H9 (cell line): ENCODE data around the gene NPHP4. TPM values are rescaled to one million over a fixed set of nuclear protein-coding genes. Genes with fewer than 3 reads are reported as not detected.

Experiments used
- DNase-seq: peaks from one replicate; pipeline ENCODE4 v3.0.0-alpha.2; 2017
- H2AFZ ChIP-seq: one replicate; pipeline ENCODE4 v1.6.1; 2013; ENCODE audit warnings: mild to moderate bottlenecking, low read length, control low read depth, moderate library complexity
- H2AK5ac ChIP-seq: 2 replicates; pipeline ENCODE4 v1.6.1; 2013; ENCODE audit warnings: low read length, control low read depth, mixed read lengths; ENCODE audit not compliant: insufficient read length
- H2BK120ac ChIP-seq: one replicate; pipeline ENCODE4 v1.6.1; 2013; ENCODE audit warnings: low read depth, mild to moderate bottlenecking, low read length, control low read depth, inconsistent platforms; ENCODE audit not compliant: poor library complexity, severe bottlenecking
- H2BK12ac ChIP-seq: 2 replicates; pipeline ENCODE4 v1.6.1; 2013; ENCODE audit warnings: low read length, control low read depth, mixed read lengths, low read depth; ENCODE audit not compliant: insufficient read length
- H2BK15ac ChIP-seq: 2 replicates; pipeline ENCODE4 v1.6.1; 2013; ENCODE audit warnings: low read depth, low read length, control low read depth
- H2BK20ac ChIP-seq: one replicate; pipeline ENCODE4 v1.6.1; 2013; ENCODE audit warnings: low read depth, mild to moderate bottlenecking, low read length, control low read depth, inconsistent platforms; ENCODE audit not compliant: poor library complexity, severe bottlenecking
- H2BK5ac ChIP-seq: 2 replicates; pipeline ENCODE4 v1.6.1; 2013; ENCODE audit warnings: low read length, control low read depth, mixed read lengths; ENCODE audit not compliant: insufficient read length
- H3K14ac ChIP-seq: 2 replicates; pipeline ENCODE4 v1.6.1; 2013; ENCODE audit warnings: low read length, control low read depth; ENCODE audit not compliant: insufficient read depth
- H3K18ac ChIP-seq: 2 replicates; pipeline ENCODE4 v1.6.1; 2013; ENCODE audit warnings: low read depth, mild to moderate bottlenecking, mixed read lengths, low read length, control low read depth; ENCODE audit not compliant: insufficient read length
- H3K23ac ChIP-seq: 2 replicates; pipeline ENCODE4 v1.6.1; 2013; ENCODE audit warnings: low read length, control low read depth, mixed read lengths, low read depth; ENCODE audit not compliant: insufficient read length
- H3K23me2 ChIP-seq: 2 replicates; pipeline ENCODE4 v1.6.1; 2013; ENCODE audit warnings: low read depth, mild to moderate bottlenecking, mixed read lengths, low read length, control low read depth; ENCODE audit not compliant: insufficient read length, poor library complexity, severe bottlenecking
- H3K27ac ChIP-seq: 2 replicates; pipeline ENCODE4 v1.5.1; 2013; ENCODE audit warnings: low read length, control low read depth, mixed read lengths, low read depth; ENCODE audit not compliant: insufficient read length
- H3K27me3 ChIP-seq: 2 replicates; pipeline ENCODE4 v1.6.1; 2013; ENCODE audit warnings: low read length, control low read depth, inconsistent platforms; ENCODE audit not compliant: insufficient read depth
- H3K4ac ChIP-seq: 2 replicates; pipeline ENCODE4 v1.6.1; 2013; ENCODE audit warnings: low read depth, mild to moderate bottlenecking, control low read depth, inconsistent platforms, low read length, moderate library complexity
- H3K4me1 ChIP-seq: 2 replicates; pipeline ENCODE4 v1.6.1; 2013; ENCODE audit warnings: low read length, control low read depth, inconsistent platforms; ENCODE audit not compliant: insufficient read depth
- H3K4me2 ChIP-seq: 2 replicates; pipeline ENCODE4 v1.6.1; 2013; ENCODE audit warnings: low read length, control low read depth, mixed read lengths; ENCODE audit not compliant: insufficient read length, insufficient read depth
- H3K56ac ChIP-seq: 2 replicates; pipeline ENCODE4 v1.6.1; 2013; ENCODE audit warnings: low read depth, mild to moderate bottlenecking, mixed read lengths, low read length, control low read depth; ENCODE audit not compliant: insufficient read length
- H3K79me1 ChIP-seq: 2 replicates; pipeline ENCODE4 v1.6.1; 2013; ENCODE audit warnings: low read depth, mild to moderate bottlenecking, moderate library complexity, low read length, control low read depth, inconsistent platforms; ENCODE audit not compliant: insufficient read depth, poor library complexity, severe bottlenecking
- H3K79me2 ChIP-seq: 2 replicates; pipeline ENCODE4 v1.6.1; 2013; ENCODE audit warnings: low read length, control low read depth, inconsistent platforms; ENCODE audit not compliant: insufficient read depth
- H3K9ac ChIP-seq: 2 replicates; pipeline ENCODE4 v1.6.1; 2013; ENCODE audit warnings: low read length, control low read depth, mixed read lengths; ENCODE audit not compliant: insufficient read length; ENCODE audit errors: extremely low read depth
- H3K9me3 ChIP-seq: one replicate; pipeline ENCODE4 v1.6.1; 2013; ENCODE audit warnings: low read depth, low read length, inconsistent platforms; ENCODE audit not compliant: control insufficient read depth
- H3T11ph ChIP-seq: one replicate; pipeline ENCODE4 v1.6.1; 2013; ENCODE audit warnings: mild to moderate bottlenecking, low read length, control low read depth, inconsistent platforms
- H4K20me1 ChIP-seq: one replicate; pipeline ENCODE4 v1.6.1; 2013; ENCODE audit not compliant: control insufficient read depth, insufficient read length, insufficient read depth
- H4K5ac ChIP-seq: 2 replicates; pipeline ENCODE4 v1.6.1; 2013; ENCODE audit warnings: low read depth, mild to moderate bottlenecking, mixed read lengths, low read length, control low read depth; ENCODE audit not compliant: insufficient read length
- H4K8ac ChIP-seq: replicated peaks from 2 replicates; pipeline ENCODE4 v1.6.1; 2013; ENCODE audit warnings: low read length, control low read depth, mixed read lengths, low read depth; ENCODE audit not compliant: insufficient read length
- H4K91ac ChIP-seq: 2 replicates; pipeline ENCODE4 v1.6.1; 2013; ENCODE audit warnings: low read depth, mild to moderate bottlenecking, moderate library complexity, mixed read lengths, low read length, control low read depth; ENCODE audit not compliant: insufficient read length
- H3K27ac Mint-ChIP-seq, 3 experiments: 2 replicates in 2 of 3; 3 replicates in 1 of 3; pipeline ENCODE4 v1.8.0; 2020 to 2021; ENCODE audit warnings: mixed read lengths in 3 of 3, mild to moderate bottlenecking in 1 of 3, moderate library complexity in 1 of 3
- H3K27me3 Mint-ChIP-seq: 2 replicates; pipeline ENCODE4 v1.8.0; 2021; ENCODE audit warnings: low read depth, mild to moderate bottlenecking, moderate library complexity, mixed read lengths
- H3K36me3 Mint-ChIP-seq, 3 experiments: 2 replicates in 2 of 3; 3 replicates in 1 of 3; pipeline ENCODE4 v1.8.0; 2020 to 2021; ENCODE audit warnings: low read depth in 3 of 3, mixed read lengths in 3 of 3; ENCODE audit not compliant: insufficient read depth in 1 of 3
- H3K4me1 Mint-ChIP-seq, 2 experiments: 2 replicates each; pipeline ENCODE4 v1.8.0; 2020; ENCODE audit warnings: mixed read lengths in 2 of 2
- H3K4me3 Mint-ChIP-seq, 2 experiments: 2 replicates in 1 of 2; 3 replicates in 1 of 2; pipeline ENCODE4 v1.8.0; 2020 to 2021; ENCODE audit warnings: mild to moderate bottlenecking in 2 of 2, mixed read lengths in 2 of 2, moderate library complexity in 1 of 2
- H3K9me3 Mint-ChIP-seq, 2 experiments: 2 replicates in 1 of 2; 3 replicates in 1 of 2; pipeline ENCODE4 v1.8.0; 2020; ENCODE audit warnings: mild to moderate bottlenecking in 2 of 2, mixed read lengths in 2 of 2, moderate library complexity in 1 of 2
- CTCF ChIP-seq: fragments of 200-600 bp; sonication (generic); conservative IDR thresholded peaks from 3 replicates; pipeline ENCODE4 v1.8.0; 2021; ENCODE audit warnings: antibody characterized with exemption, mild to moderate bottlenecking
- WGBS: extraction: QIAGEN DNeasy Blood & Tissue Kit; methylation state at CpG from one replicate; pipeline ENCODE4 v1.1.7; 2013; ENCODE audit warnings: missing lambda C conversion rate, low lambda C conversion rate, mixed read lengths; ENCODE audit not compliant: insufficient read length; ENCODE audit errors: extremely low coverage; 5-methylcytosine and 5-hydroxymethylcytosine counted together
- total RNA-seq: library from RNA; stranded (reverse); gene quantifications from 2 replicates; pipeline ENCODE4 v1.2.1, GENCODE V29; 2021

NPHP4 gene
- total RNA-seq, 1 experiment from 2014 or later, result 17.6 TPM

- no peak overlapping the region for H4K8ac ChIP-seq
- H2BK15ac ChIP-seq, result no peak overlapping the region
- H2BK20ac ChIP-seq, result no peak overlapping the region
- H3K79me1 ChIP-seq, result no peaks in the 10 kb centered on the region
- no peaks in the 10 kb centered on the region for H3K79me2 ChIP-seq
- TF ChIP-seq CTCF, result no peak
- peaks cover 3% of the 10 kb centered on the region for H3K27me3 Mint-ChIP-seq
- no peak overlapping the region for H3T11ph ChIP-seq
- H2AFZ ChIP-seq, result no peak overlapping the region
- DNase-seq, result peak; percentile 17
- H3K27me3 ChIP-seq, result no peaks in the 10 kb centered on the region
- no peak overlapping the region for H2BK12ac ChIP-seq
- no peak overlapping the region for H4K5ac ChIP-seq
- peak overlapping the region; percentile 38 for H3K4me2 ChIP-seq
- no peak overlapping the region for H2BK120ac ChIP-seq
- no peak overlapping the region for H4K91ac ChIP-seq
- no peak overlapping the region for H3K23ac ChIP-seq
- no peak overlapping the region for H3K4ac ChIP-seq
- peak overlapping the region in 1 of 2 experiments; percentile 65; a peak in 2 of 5 replicates for H3K4me3 Mint-ChIP-seq
- H3K14ac ChIP-seq, result no peak overlapping the region; the same call in 1 of the 2 replicates
- peak overlapping the region; percentile 77 to 96 (median 93); a peak in 5 of 7 replicates for H3K27ac Mint-ChIP-seq
- no peak overlapping the region for H3K9ac ChIP-seq
- no peak overlapping the region for H3K27ac ChIP-seq
- H3K18ac ChIP-seq, result no peak overlapping the region
- no peaks in the 10 kb centered on the region; the same call in 1 of the 2 replicates for H3K4me1 ChIP-seq
- H3K9me3 ChIP-seq, result no peaks in the 10 kb centered on the region
- H4K20me1 ChIP-seq, result no peaks in the 10 kb centered on the region
- no peak overlapping the region for H2BK5ac ChIP-seq
- peaks cover 14 to 18% of the 10 kb centered on the region in 2 experiments for H3K4me1 Mint-ChIP-seq
- no peaks in the 10 kb centered on the region for H3K23me2 ChIP-seq
- no peak overlapping the region for H3K56ac ChIP-seq
- peaks cover 8 to 11% of the 10 kb centered on the region in 2 experiments for H3K9me3 Mint-ChIP-seq
- WGBS, result no CpG with 5 or more reads among the region's 16 CpGs
- peaks cover 10 to 23% (median 22%) of the 10 kb centered on the region in 3 experiments for H3K36me3 Mint-ChIP-seq
- H2AK5ac ChIP-seq, result no peak overlapping the region
Observed at GRCh38 chr1:5979536-5980313, 12.5 kb downstream of the NPHP4 start.
